Urinary bladder (tissue), 4 donors: ENCODE data around the gene LPAR1. TPM values are rescaled to one million over a fixed set of nuclear protein-coding genes. Genes with fewer than 3 reads are reported as not detected.

ENCODE experiments used
- DNase-seq: peaks from one replicate; pipeline ENCODE4 v3.0.0-alpha.2; 2015; ENCODE audit errors: extremely low spot score
- H3K27ac ChIP-seq: one replicate; pipeline ENCODE4 v1.5.1; 2013; ENCODE audit warnings: low read depth, mild to moderate bottlenecking, moderate library complexity
- H3K36me3 ChIP-seq: one replicate; pipeline ENCODE4 v1.6.1; 2013; ENCODE audit warnings: mild to moderate bottlenecking, moderate library complexity; ENCODE audit not compliant: insufficient read depth
- H3K4me1 ChIP-seq: one replicate; pipeline ENCODE4 v1.6.1; 2013; ENCODE audit warnings: mild to moderate bottlenecking, moderate library complexity; ENCODE audit not compliant: insufficient read depth
- H3K4me3 ChIP-seq: one replicate; pipeline ENCODE4 v1.5.1; 2013; ENCODE audit warnings: low read depth, low read length
- WGBS: extraction: QIAGEN DNeasy Blood & Tissue Kit; methylation state at CpG from one replicate; pipeline ENCODE4 v1.1.7; 2013; 5-methylcytosine and 5-hydroxymethylcytosine counted together
- polyA plus RNA-seq: library from polyadenylated mRNA; stranded (reverse); fragments of 200-250 nt; gene quantifications from one replicate; pipeline ENCODE4 v1.2.3, GENCODE V29; 2013
- total RNA-seq: library from RNA; depleted of rRNA; stranded (reverse); fragments of >200 nt; gene quantifications from one replicate; pipeline ENCODE4 v1.2.3, GENCODE V29; 2014
- donor health status: healthy with polysubstance abuse.
- donor health status: healthy.

The LPAR1 gene
- total and polyA plus RNA-seq, 2 donors: 42.0 to 134 TPM

DNA sequence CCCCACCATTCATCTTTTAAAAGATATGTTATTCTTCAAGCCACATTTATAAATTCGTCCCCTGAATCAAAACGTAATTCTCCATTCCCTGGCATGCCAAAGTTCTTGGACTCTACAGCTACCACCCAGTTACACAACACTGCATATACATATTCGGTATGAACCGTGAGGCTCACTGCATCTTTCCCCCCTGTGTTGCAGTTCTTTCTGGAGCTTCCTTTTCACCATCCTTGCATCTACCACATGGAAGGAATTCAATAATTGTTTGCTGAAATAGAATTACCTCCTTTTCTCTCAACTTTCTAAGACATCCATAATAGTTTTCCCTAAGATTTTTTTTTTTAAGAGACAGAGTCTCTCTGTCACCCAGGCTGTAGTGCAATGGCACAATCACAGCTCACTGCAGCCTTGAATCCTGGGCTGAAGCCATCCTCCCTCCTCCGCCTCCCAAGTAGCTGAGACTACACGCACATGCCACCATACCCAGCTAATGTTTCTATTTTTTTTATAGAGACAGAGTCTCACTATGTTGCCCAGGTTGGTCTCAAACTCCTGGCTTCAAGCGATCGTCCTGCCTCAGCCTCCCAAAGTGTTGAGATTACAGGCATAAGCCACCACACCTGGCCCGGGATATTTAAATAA lies 3.3 kb downstream of the LPAR1 start:
- Histone ChIP-seq H3K4me1 (no peaks in the 10 kb centered on the region), H3K27ac (no peak overlapping the region), H3K4me3 (no peak overlapping the region), H3K36me3 (no peaks in the 10 kb centered on the region)
- WGBS: 55% methylated on average over 9 of the region's 9 CpGs
- DNase-seq: no peak

DNA sequence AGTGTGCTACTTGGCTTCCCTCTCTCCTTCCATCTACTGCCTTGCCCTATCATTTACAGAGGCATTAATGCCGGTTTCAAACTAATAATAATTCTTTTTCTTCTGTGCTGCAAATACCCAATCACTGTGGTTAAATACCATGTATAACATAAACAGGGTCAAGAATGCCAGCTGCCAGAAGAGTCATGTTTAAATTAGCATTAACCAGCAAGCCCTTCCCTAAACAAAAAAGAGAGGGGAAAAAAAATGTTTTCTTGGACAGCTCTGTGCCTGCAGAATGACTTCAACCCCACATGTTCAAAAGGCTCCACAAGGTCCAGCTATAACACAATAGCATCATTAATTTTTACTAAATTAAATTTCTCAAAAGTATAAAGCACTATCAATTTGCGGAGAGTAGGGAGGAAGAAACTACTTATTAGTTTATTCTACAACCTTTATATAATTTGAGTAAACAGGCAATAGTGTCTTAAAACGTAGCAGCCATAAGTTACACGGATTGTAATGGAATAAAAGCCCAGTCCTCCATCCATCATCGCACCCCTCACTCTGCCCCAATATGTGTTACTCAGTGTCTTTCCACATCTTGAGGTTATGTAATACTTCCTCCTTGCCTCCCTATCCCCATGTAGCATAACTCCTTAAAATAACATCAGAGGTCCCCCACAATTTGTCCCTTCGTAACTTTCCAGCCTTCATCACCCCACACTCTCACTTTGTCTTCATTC lies 3.9 kb downstream of the LPAR1 start:
- no peaks in the 10 kb centered on the region for H3K4me1 ChIP-seq
- WGBS: 55% methylated on average over 6 of the region's 6 CpGs
- H3K27ac ChIP-seq: no peak overlapping the region
- H3K4me3 ChIP-seq: no peak overlapping the region
- DNase-seq: no peak
- no peaks in the 10 kb centered on the region for H3K36me3 ChIP-seq

DNA sequence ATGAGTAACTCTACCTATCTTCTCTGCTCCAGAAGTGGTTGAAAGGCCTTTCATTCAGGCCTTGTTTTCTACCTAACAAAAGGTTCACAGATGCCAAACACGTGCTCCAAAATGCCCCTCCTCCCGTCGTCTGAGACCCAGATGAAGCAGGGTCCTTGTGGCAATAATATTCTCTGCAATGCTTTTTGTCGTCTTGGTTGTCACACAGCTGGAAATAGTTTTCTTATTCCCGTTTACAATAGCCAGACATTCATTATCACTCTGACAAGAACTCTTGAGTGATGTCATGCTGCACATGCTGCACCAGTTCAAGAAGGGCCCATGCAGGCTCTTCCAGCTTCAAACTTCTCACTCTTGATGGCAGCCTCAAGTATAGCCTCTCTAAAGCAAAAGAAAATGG lies 7.8 kb downstream of the LPAR1 start:
- Histone ChIP-seq H3K4me1 (no peaks in the 10 kb centered on the region), H3K4me3 (no peak overlapping the region), H3K27ac (no peak overlapping the region), H3K36me3 (no peaks in the 10 kb centered on the region)
- WGBS: 52% methylated on average over 5 of the region's 5 CpGs
- no peak for DNase-seq

DNA sequence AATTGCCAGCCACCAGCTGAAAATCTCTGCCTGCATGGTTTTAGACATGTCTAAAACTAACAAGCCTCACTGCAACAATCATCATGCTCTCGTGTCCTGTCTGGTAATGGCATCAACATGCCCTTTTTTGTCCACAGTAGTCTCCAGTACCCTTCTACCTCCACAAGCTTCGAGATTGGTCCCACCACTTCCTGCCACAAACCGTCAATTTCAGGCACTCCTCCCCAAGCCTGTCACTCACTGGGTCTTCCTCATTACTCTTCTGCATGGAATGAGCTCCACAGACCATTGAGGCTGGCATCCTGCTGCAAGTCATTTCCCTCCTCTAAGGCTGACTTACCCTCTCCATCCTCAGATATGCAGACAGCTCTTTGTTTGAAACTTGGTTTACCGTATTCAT lies 9.0 kb downstream of the LPAR1 start:
- Histone ChIP-seq H3K27ac (no peak overlapping the region), H3K4me1 (no peaks in the 10 kb centered on the region), H3K36me3 (no peaks in the 10 kb centered on the region), H3K4me3 (no peak overlapping the region)
- no peak for DNase-seq
- 88% methylated on average over 4 of the region's 4 CpGs for WGBS

DNA sequence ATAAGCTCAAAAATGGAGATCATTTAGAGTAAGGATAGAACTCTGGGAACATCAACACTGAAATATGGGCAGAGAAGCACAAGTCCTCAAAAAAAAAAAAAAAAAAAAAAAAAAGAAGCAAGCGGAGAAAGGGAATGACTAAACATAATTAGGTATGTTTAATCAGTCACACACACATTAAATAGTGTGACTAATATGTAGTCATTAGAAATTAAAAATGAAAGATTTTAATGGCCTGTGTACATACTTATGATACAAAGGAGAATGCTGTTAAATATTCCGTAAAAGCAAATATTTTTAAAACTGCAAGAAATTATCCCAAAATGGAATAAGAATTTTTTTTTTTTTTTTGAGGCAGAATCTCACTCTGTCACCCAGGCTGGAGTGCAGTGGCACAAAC lies 10.5 kb downstream of the LPAR1 start:
- H3K27ac ChIP-seq: no peak overlapping the region
- no peaks in the 10 kb centered on the region for H3K4me1 ChIP-seq
- no peak for DNase-seq
- H3K36me3 ChIP-seq: no peaks in the 10 kb centered on the region
- no peak overlapping the region for H3K4me3 ChIP-seq
- WGBS: 95% methylated on average over 2 of the region's 2 CpGs

- Histone ChIP-seq H3K4me3 (no peak overlapping the region), H3K4me1 (no peaks in the 10 kb centered on the region), H3K27ac (no peak overlapping the region), H3K36me3 (no peaks in the 10 kb centered on the region)
- no peak for DNase-seq
- WGBS: 82% methylated on average over 3 of the region's 3 CpGs
Observed at GRCh38 chr9:111023128-111023527, 15.1 kb downstream of the LPAR1 start.

DNA sequence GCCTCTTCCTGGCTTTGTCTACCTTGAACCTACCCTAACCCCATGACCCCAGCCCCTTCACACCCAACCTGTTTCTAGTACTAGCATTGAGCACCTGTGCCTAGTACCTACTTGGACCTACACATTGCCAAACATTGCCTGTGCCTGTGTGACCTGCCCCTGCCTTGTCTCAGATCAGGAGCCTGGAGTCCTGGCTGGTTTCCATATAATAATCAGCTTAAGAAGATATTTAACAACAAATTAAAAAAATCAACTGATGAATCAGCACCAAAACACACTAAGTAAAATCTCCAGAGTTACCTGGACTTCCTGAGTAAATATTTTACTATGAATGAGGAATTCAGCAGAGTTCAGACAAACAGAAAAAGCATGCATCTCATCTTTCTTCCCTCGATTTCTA lies 17.7 kb downstream of the LPAR1 start:
- DNase-seq: no peak
- no peak overlapping the region for H3K27ac ChIP-seq
- no peak overlapping the region for H3K4me3 ChIP-seq
- H3K4me1 ChIP-seq: peaks cover 7% of the 10 kb centered on the region
- 66% methylated on average over 1 of the region's 1 CpG for WGBS
- no peaks in the 10 kb centered on the region for H3K36me3 ChIP-seq

GRCh38 chr9:111016426-111017045 lies 21.7 kb downstream of the LPAR1 start:
- 15% methylated on average over 3 of the region's 3 CpGs for WGBS
- H3K36me3 ChIP-seq: no peaks in the 10 kb centered on the region
- no peak overlapping the region for H3K4me3 ChIP-seq
- no peak for DNase-seq
- peaks cover 7% of the 10 kb centered on the region for H3K4me1 ChIP-seq
- H3K27ac ChIP-seq: no peak overlapping the region

GRCh38 chr9:111016016-111016415 lies 22.3 kb downstream of the LPAR1 start:
- H3K4me1 ChIP-seq: peaks cover 7% of the 10 kb centered on the region
- 53% methylated on average over 1 of the region's 1 CpG for WGBS

GRCh38 chr9:111013707-111014106 lies 24.6 kb downstream of the LPAR1 start:
- WGBS: 100% methylated on average over 1 of the region's 1 CpG
- no peak overlapping the region for H3K4me3 ChIP-seq
- peaks cover 7% of the 10 kb centered on the region for H3K4me1 ChIP-seq
- H3K27ac ChIP-seq: no peak overlapping the region
- H3K36me3 ChIP-seq: no peaks in the 10 kb centered on the region
- DNase-seq: no peak

More at GRCh38 chr9:111016016-111016415, 22.3 kb downstream of the LPAR1 start:
- no peaks in the 10 kb centered on the region for H3K36me3 ChIP-seq
- H3K27ac ChIP-seq: no peak overlapping the region
- H3K4me3 ChIP-seq: no peak overlapping the region
- DNase-seq: no peak

- 69% methylated on average over 1 of the region's 1 CpG for WGBS
- H3K4me3 ChIP-seq: no peak overlapping the region
- peak overlapping the region; percentile 10 for H3K27ac ChIP-seq
- H3K4me1 ChIP-seq: peaks cover 7% of the 10 kb centered on the region
- no peak for DNase-seq
- no peaks in the 10 kb centered on the region for H3K36me3 ChIP-seq
Observed at GRCh38 chr9:111013250-111013649, 25.0 kb downstream of the LPAR1 start.

DNA sequence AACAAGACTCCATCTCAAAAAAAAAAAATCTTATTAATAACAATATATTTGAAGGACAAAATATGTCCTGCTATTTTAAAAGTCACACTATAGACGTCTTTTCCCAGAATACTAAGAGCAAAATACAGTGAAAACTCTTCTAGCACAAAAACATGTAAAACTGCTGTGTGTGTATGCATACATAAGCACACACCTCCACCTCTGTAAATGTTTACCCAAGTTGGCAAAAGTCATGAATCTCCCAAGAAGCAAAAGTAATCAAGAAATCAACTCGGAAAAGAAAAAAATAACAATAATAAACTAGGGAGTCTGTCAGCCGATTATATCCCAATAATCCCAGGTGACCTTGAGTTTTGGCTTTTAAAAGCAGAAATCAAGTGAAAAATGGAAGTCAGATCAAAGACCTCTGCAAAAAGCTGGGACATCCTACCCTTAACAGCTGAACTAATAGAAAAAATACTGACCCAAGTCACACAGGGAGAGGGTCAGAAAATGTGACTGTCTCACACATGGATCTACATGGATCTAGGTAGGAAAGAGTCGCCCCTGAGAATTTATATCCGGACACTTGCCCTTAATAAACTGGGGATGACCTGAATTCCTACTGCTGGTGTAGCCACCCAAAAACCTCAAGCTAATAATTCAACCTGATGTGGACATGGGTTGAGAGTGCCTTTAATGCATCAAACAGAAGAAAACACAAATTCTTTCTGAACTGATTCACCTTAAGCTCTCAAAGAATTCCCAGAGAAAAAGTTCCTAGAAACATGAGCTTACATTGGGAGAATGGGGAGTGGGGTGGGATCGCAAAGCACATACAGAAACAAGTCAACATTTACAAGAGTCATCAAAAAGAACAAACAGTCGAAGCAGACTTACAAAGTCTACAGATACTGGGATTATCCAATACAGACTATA lies 29.9 kb downstream of the LPAR1 start:
- Histone ChIP-seq H3K27ac (no peak overlapping the region), H3K36me3 (no peaks in the 10 kb centered on the region), H3K4me3 (no peak overlapping the region), H3K4me1 (no peaks in the 10 kb centered on the region)
- no peak for DNase-seq
- WGBS: 71% methylated on average over 7 of the region's 7 CpGs

DNA sequence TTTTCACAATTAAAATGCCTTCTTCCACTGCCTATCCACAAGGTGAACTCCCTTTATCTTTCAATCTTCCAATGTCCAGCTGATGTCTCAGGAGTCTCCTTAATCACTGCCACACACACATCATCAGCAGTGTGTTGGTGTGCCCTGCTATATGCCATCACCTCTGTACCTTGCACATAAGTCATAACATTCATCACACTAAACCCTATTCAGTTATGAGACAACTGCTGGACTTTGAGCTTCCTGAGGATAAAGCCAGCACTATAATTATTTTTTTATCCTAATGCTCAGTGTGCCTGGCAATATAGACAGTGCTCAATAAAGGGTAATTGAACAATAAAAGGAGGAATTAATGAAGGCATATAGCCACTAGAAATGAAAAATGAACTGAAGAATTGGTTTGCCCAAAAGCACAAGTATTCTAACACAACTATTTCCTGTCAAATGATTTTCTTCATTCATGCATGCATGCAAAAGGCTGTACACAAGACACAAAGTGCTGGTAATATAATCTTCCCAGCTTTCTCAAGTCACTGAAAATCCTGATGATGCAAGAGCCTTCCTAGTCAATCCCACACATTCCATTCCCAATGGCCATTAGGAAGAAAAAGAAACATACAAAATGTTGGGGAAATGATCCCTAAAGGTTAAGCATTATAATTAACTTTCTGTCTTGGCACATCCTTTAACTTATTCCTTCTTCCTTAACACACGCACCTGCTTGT lies 32.4 kb downstream of the LPAR1 start:
- DNase-seq: no peak
- Histone ChIP-seq H3K4me1 (no peaks in the 10 kb centered on the region), H3K36me3 (no peaks in the 10 kb centered on the region), H3K27ac (no peak overlapping the region), H3K4me3 (no peak overlapping the region)
- 85% methylated on average over 1 of the region's 1 CpG for WGBS
